Transverse colon (tissue), 4 donors: ENCODE data around the gene EPHA4. TPM values are rescaled to one million over a fixed set of nuclear protein-coding genes. Genes with fewer than 3 reads are reported as not detected.

Source experiments
- DNase-seq: peaks from one replicate; pipeline ENCODE4 v3.0.0-alpha.2; 2019
- H3K27ac ChIP-seq, 4 donors: fragments of 200-600 bp; sonication (generic); 2 replicates each; pipeline ENCODE4 v1.5.1; 2016 to 2018; ENCODE audit warnings: inconsistent platforms in 4 of 4
- H3K27me3 ChIP-seq: fragments of 200-600 bp; sonication (generic); 2 replicates; pipeline ENCODE4 v1.5.1; 2017; ENCODE audit warnings: inconsistent platforms
- H3K36me3 ChIP-seq, 4 donors: fragments of 200-600 bp; sonication (generic); 2 replicates each; pipeline ENCODE4 v1.5.1; 2017 to 2019; ENCODE audit warnings: inconsistent platforms in 4 of 4
- H3K4me1 ChIP-seq, 4 donors: fragments of 200-600 bp; sonication (generic); 2 replicates each; pipeline ENCODE4 v1.5.1; 2017 to 2020; ENCODE audit warnings: inconsistent platforms in 4 of 4
- H3K4me3 ChIP-seq, 4 donors: fragments of 200-600 bp; sonication (generic); 1 replicate in 1 of 4; 2 replicates in 3 of 4; pipeline versions ENCODE4 v1.5.1 to v1.6.1; 2017 to 2019; ENCODE audit warnings: inconsistent platforms in 4 of 4
- H3K9me3 ChIP-seq, 2 donors: fragments of 200-600 bp; sonication (generic); 2 replicates each; pipeline ENCODE4 v1.5.1; 2017 to 2019; ENCODE audit warnings: inconsistent platforms in 2 of 2
- CTCF ChIP-seq, 5 experiments: fragments of 200-600 bp in 3 of 5; fragments of 450-650 bp in 2 of 5; sonication (generic) in 3 of 5; IDR thresholded peaks; 1 replicate in 2 of 5; 2 replicates in 3 of 5; pipeline ENCODE4 v1.5.1; 2016 to 2017; ENCODE audit warnings: antibody characterized with exemption in 5 of 5, inconsistent platforms in 3 of 5, mild to moderate bottlenecking in 2 of 5, moderate library complexity in 1 of 5
- EP300 ChIP-seq: sonication (generic); formaldehyde crosslinking; IDR thresholded peaks from one replicate; pipeline ENCODE4 v1.6.1; 2017; ENCODE audit warnings: antibody characterized with exemption, low read depth
- POLR2A ChIP-seq: fragments of 450-650 bp; IDR thresholded peaks from one replicate; pipeline ENCODE4 v1.6.1; 2016; ENCODE audit warnings: antibody characterized with exemption, mild to moderate bottlenecking, moderate library complexity
- POLR2AphosphoS5 ChIP-seq, 3 donors: sonication (generic); formaldehyde crosslinking; IDR thresholded peaks; one replicate each; pipeline ENCODE4 v1.6.1; 2016; ENCODE audit warnings: antibody characterized with exemption in 3 of 3
- WGBS, 2 donors: methylation state at CpG; one replicate each; pipeline ENCODE4 v1.1.5; 2018; ENCODE audit warnings: low coverage in 1 of 2; 5-methylcytosine and 5-hydroxymethylcytosine counted together
- in situ Hi-C, 4 donors: fragments of 200-750 bp; cut with MboI; loops; one replicate each; pipeline versions ENCODE4 v1.15.0 to v1.15.1; 2017; ENCODE audit warnings: low sequenced_read_pairs in 3 of 4, low pct_ligation_motif_present in 1 of 4, low pct_unique_long_range_greater_than_20kb in 1 of 4
- intact Hi-C: fragments of 100-400 bp; cut with DNase I; formaldehyde crosslinking; loops from one replicate; pipeline ENCODE4 v1.15.1; 2023; ENCODE audit warnings: low total_unique reads
- total RNA-seq, 4 donors: library from RNA; depleted of rRNA; stranded (reverse); fragments of >200 nt; gene quantifications; one replicate each; pipeline ENCODE4 v1.1.0, GENCODE V29; 2016

The EPHA4 gene
- total RNA-seq, 4 donors from 2014 or later = 1.5 to 21.0 (median 13.8) TPM

- in situ Hi-C loops = no loop called here
- Histone ChIP-seq H3K36me3 (no peaks in the 10 kb centered on the region), H3K4me3 (no peak overlapping the region), H3K4me1 (no peaks in the 10 kb centered on the region), H3K27ac (no peak overlapping the region), H3K9me3 (no peaks in the 10 kb centered on the region), H3K27me3 (no peaks in the 10 kb centered on the region)
- no peak for DNase-seq
- no peak for TF ChIP-seq CTCF (IDR thresholded peaks at IDR 0.05)
- no peak for TF ChIP-seq EP300
- no peak for TF ChIP-seq POLR2A
- no peak for TF ChIP-seq POLR2AphosphoS5 (IDR thresholded peaks at IDR 0.05)
- WGBS, 2 donors = 87 to 90% methylated on average over 5 to 9 of the region's 9 CpGs
- intact Hi-C loops = no loop called here
Observed at GRCh38 chr2:221374234-221374633, 197.9 kb downstream of the EPHA4 start.

GRCh38 chr2:221372907-221373306, 199.2 kb downstream of the EPHA4 start:
- H3K27me3 ChIP-seq = no peaks in the 10 kb centered on the region
- intact Hi-C loops = no loop called here
- H3K4me1 ChIP-seq = no peaks in the 10 kb centered on the region
- in situ Hi-C loops = no loop called here
- no peaks in the 10 kb centered on the region for H3K9me3 ChIP-seq
- no peak overlapping the region for H3K27ac ChIP-seq
- whole genome bisulfite sequencing, 2 donors = 83 to 99% methylated on average over 6 to 7 of the region's 7 CpGs
- H3K4me3 ChIP-seq = no peak overlapping the region
- no peak for DNase-seq
- H3K36me3 ChIP-seq = no peaks in the 10 kb centered on the region
- TF ChIP-seq CTCF (IDR thresholded peaks at IDR 0.05) (no peak), POLR2AphosphoS5 (IDR thresholded peaks at IDR 0.05) (no peak), POLR2A (no peak), EP300 (no peak)

- no peaks in the 10 kb centered on the region for H3K9me3 ChIP-seq
- intact Hi-C loops (no loop called here), in situ Hi-C loops (no loop called here)
- no peak overlapping the region for H3K4me3 ChIP-seq
- H3K36me3 ChIP-seq = no peaks in the 10 kb centered on the region
- no peak overlapping the region for H3K27ac ChIP-seq
- 65 to 75% methylated on average over 6 to 9 of the region's 9 CpGs for WGBS, 2 donors
- no peak for DNase-seq
- H3K27me3 ChIP-seq = no peaks in the 10 kb centered on the region
- TF ChIP-seq EP300 (no peak), POLR2A (no peak), CTCF (IDR thresholded peaks at IDR 0.05) (no peak), POLR2AphosphoS5 (IDR thresholded peaks at IDR 0.05) (no peak)
- no peaks in the 10 kb centered on the region for H3K4me1 ChIP-seq
Observed at GRCh38 chr2:221372159-221372884, 199.8 kb downstream of the EPHA4 start.

GRCh38 chr2:221371347-221371746, 200.8 kb downstream of the EPHA4 start:
- Histone ChIP-seq H3K27me3 (no peaks in the 10 kb centered on the region), H3K36me3 (no peaks in the 10 kb centered on the region), H3K27ac (no peak overlapping the region), H3K9me3 (no peaks in the 10 kb centered on the region), H3K4me1 (no peaks in the 10 kb centered on the region), H3K4me3 (no peak overlapping the region)
- no peak for DNase-seq
- TF ChIP-seq POLR2A = no peak
- TF ChIP-seq EP300 = no peak
- TF ChIP-seq POLR2AphosphoS5 (IDR thresholded peaks at IDR 0.05) = no peak
- TF ChIP-seq CTCF (IDR thresholded peaks at IDR 0.05) = no peak
- WGBS, 2 donors = 75% methylated on average over 6 of the region's 6 CpGs; no CpG with 5 or more reads in 1 of the 2 donors
- intact Hi-C loops = no loop called here
- in situ Hi-C loops = no loop called here
